IgD-negative memory B cell (primary cell): ENCODE results near the gene STK39. TPM values are rescaled to one million over a fixed set of nuclear protein-coding genes. Genes with fewer than 3 reads are reported as not detected.
A peak's percentile ranks its signal among the peaks of the same experiment; 100 is the strongest.

Experiments used
- H3K27ac Mint-ChIP-seq, 3 donors: one replicate each; pipeline ENCODE4 v1.8.0; 2020 to 2022; ENCODE audit warnings: mild to moderate bottlenecking in 3 of 3, mixed read lengths in 3 of 3, moderate library complexity in 1 of 3
- H3K27me3 Mint-ChIP-seq: one replicate; pipeline ENCODE4 v1.8.0; 2021; ENCODE audit warnings: mixed read lengths
- H3K36me3 Mint-ChIP-seq: one replicate; pipeline ENCODE4 v1.8.0; 2020; ENCODE audit warnings: mild to moderate bottlenecking, mixed read lengths
- H3K4me1 Mint-ChIP-seq, 3 donors: one replicate each; pipeline ENCODE4 v1.8.0; 2020 to 2022; ENCODE audit warnings: mixed read lengths in 3 of 3, mild to moderate bottlenecking in 1 of 3
- H3K4me3 Mint-ChIP-seq, 4 donors: one replicate each; pipeline ENCODE4 v1.8.0; 2020 to 2022; ENCODE audit warnings: mild to moderate bottlenecking in 4 of 4, mixed read lengths in 4 of 4, moderate library complexity in 3 of 4
- H3K9me3 Mint-ChIP-seq, 3 donors: one replicate each; pipeline ENCODE4 v1.8.0; 2020 to 2021; ENCODE audit warnings: mixed read lengths in 3 of 3, mild to moderate bottlenecking in 1 of 3
- polyA plus RNA-seq: library from polyadenylated mRNA; unstranded; fragments of 300-500 nt; fragmentation: Illumina TruSeq; gene quantifications from one replicate; pipeline ENCODE4 v1.2.3, GENCODE V29; 2021

Gene STK39
- polyA plus RNA-seq, 1 donor from 2014 or later, result 1.6 TPM

- Mint-ChIP-seq H3K27me3 (no peaks in the 10 kb centered on the region), H3K9me3 (no peaks in the 10 kb centered on the region), H3K4me3 (no peak overlapping the region), H3K27ac (no peak overlapping the region), H3K4me1 (peaks cover 9 to 15% (median 10%) of the 10 kb centered on the region in 3 donors), H3K36me3 (no peaks in the 10 kb centered on the region)
Measured at GRCh38 chr2:168188002-168188401, 59.4 kb downstream of the STK39 start.

GRCh38 chr2:168186452-168186851 is 60.9 kb downstream of the STK39 start:
- H3K4me1 Mint-ChIP-seq, result peaks cover 3 to 5% (median 4%) of the 10 kb centered on the region in 3 donors
- no peaks in the 10 kb centered on the region for H3K9me3 Mint-ChIP-seq
- H3K27ac Mint-ChIP-seq, result no peak overlapping the region
- no peak overlapping the region for H3K4me3 Mint-ChIP-seq
- no peaks in the 10 kb centered on the region for H3K27me3 Mint-ChIP-seq
- no peaks in the 10 kb centered on the region for H3K36me3 Mint-ChIP-seq

GRCh38 chr2:168185583-168186274 is 61.7 kb downstream of the STK39 start:
- H3K4me3 Mint-ChIP-seq, result no peak overlapping the region
- no peaks in the 10 kb centered on the region for H3K9me3 Mint-ChIP-seq
- no peaks in the 10 kb centered on the region for H3K27me3 Mint-ChIP-seq
- H3K27ac Mint-ChIP-seq, result no peak overlapping the region
- H3K36me3 Mint-ChIP-seq, result no peaks in the 10 kb centered on the region
- H3K4me1 Mint-ChIP-seq, result peaks cover 3 to 5% (median 4%) of the 10 kb centered on the region in 3 donors

- Mint-ChIP-seq H3K4me3 (no peak overlapping the region), H3K27ac (no peak overlapping the region), H3K27me3 (no peaks in the 10 kb centered on the region), H3K36me3 (no peaks in the 10 kb centered on the region), H3K4me1 (peaks cover 3 to 5% (median 4%) of the 10 kb centered on the region in 3 donors), H3K9me3 (no peaks in the 10 kb centered on the region)
Measured at GRCh38 chr2:168184681-168185513, 62.5 kb downstream of the STK39 start.

GRCh38 chr2:168183308-168183997 is 63.9 kb downstream of the STK39 start:
- Mint-ChIP-seq H3K27me3 (no peaks in the 10 kb centered on the region), H3K4me3 (peak overlapping the region in 1 of 4 donors; percentile 12), H3K9me3 (no peaks in the 10 kb centered on the region), H3K36me3 (no peaks in the 10 kb centered on the region), H3K4me1 (peaks cover 3 to 5% (median 4%) of the 10 kb centered on the region in 3 donors), H3K27ac (no peak overlapping the region)

GRCh38 chr2:168182550-168183249 is 64.7 kb downstream of the STK39 start:
- Mint-ChIP-seq H3K36me3 (no peaks in the 10 kb centered on the region), H3K4me3 (no peak overlapping the region), H3K9me3 (no peaks in the 10 kb centered on the region), H3K27me3 (no peaks in the 10 kb centered on the region), H3K27ac (no peak overlapping the region), H3K4me1 (peaks cover 4 to 8% (median 7%) of the 10 kb centered on the region in 3 donors)

GRCh38 chr2:168181825-168182224 is 65.6 kb downstream of the STK39 start:
- H3K4me1 Mint-ChIP-seq, result peaks cover 8 to 16% (median 13%) of the 10 kb centered on the region in 3 donors
- H3K27me3 Mint-ChIP-seq, result no peaks in the 10 kb centered on the region
- no peak overlapping the region for H3K4me3 Mint-ChIP-seq
- no peaks in the 10 kb centered on the region for H3K9me3 Mint-ChIP-seq
- H3K36me3 Mint-ChIP-seq, result no peaks in the 10 kb centered on the region
- H3K27ac Mint-ChIP-seq, result no peak overlapping the region

GRCh38 chr2:168180914-168181313 is 66.5 kb downstream of the STK39 start:
- no peak overlapping the region for H3K4me3 Mint-ChIP-seq
- no peaks in the 10 kb centered on the region for H3K27me3 Mint-ChIP-seq
- H3K4me1 Mint-ChIP-seq, result peaks cover 12 to 25% (median 16%) of the 10 kb centered on the region in 3 donors
- no peaks in the 10 kb centered on the region for H3K36me3 Mint-ChIP-seq
- H3K27ac Mint-ChIP-seq, result no peak overlapping the region
- H3K9me3 Mint-ChIP-seq, result no peaks in the 10 kb centered on the region

- Mint-ChIP-seq H3K9me3 (no peaks in the 10 kb centered on the region), H3K36me3 (no peaks in the 10 kb centered on the region), H3K4me3 (no peak overlapping the region), H3K27ac (no peak overlapping the region), H3K4me1 (peaks cover 11 to 25% (median 18%) of the 10 kb centered on the region in 3 donors), H3K27me3 (no peaks in the 10 kb centered on the region)
Measured at GRCh38 chr2:168180483-168180882, 66.9 kb downstream of the STK39 start.

- no peaks in the 10 kb centered on the region for H3K36me3 Mint-ChIP-seq
- no peaks in the 10 kb centered on the region for H3K9me3 Mint-ChIP-seq
- no peak overlapping the region for H3K27ac Mint-ChIP-seq
- no peak overlapping the region for H3K4me3 Mint-ChIP-seq
- peaks cover 17 to 27% (median 21%) of the 10 kb centered on the region in 3 donors for H3K4me1 Mint-ChIP-seq
- no peaks in the 10 kb centered on the region for H3K27me3 Mint-ChIP-seq
Measured at GRCh38 chr2:168179592-168179991, 67.8 kb downstream of the STK39 start.

GRCh38 chr2:168178520-168179324 is 68.7 kb downstream of the STK39 start:
- H3K9me3 Mint-ChIP-seq, result no peaks in the 10 kb centered on the region
- peak overlapping the region in 1 of 4 donors; percentile 6 for H3K4me3 Mint-ChIP-seq
- no peak overlapping the region for H3K27ac Mint-ChIP-seq
- H3K4me1 Mint-ChIP-seq, result peaks cover 20 to 35% (median 25%) of the 10 kb centered on the region in 3 donors
- no peaks in the 10 kb centered on the region for H3K27me3 Mint-ChIP-seq
- H3K36me3 Mint-ChIP-seq, result peaks cover 3% of the 10 kb centered on the region

GRCh38 chr2:168176402-168176801 is 71.0 kb downstream of the STK39 start:
- Mint-ChIP-seq H3K4me3 (peak overlapping the region in 1 of 4 donors; percentile 55), H3K27me3 (no peaks in the 10 kb centered on the region), H3K9me3 (no peaks in the 10 kb centered on the region), H3K4me1 (peaks cover 20 to 35% (median 25%) of the 10 kb centered on the region in 3 donors), H3K27ac (peak overlapping the region in 1 of 3 donors; percentile 73), H3K36me3 (peaks cover 3% of the 10 kb centered on the region)

- Mint-ChIP-seq H3K27ac (no peak overlapping the region), H3K36me3 (peaks cover 3% of the 10 kb centered on the region), H3K4me1 (peaks cover 22 to 35% (median 29%) of the 10 kb centered on the region in 3 donors), H3K9me3 (no peaks in the 10 kb centered on the region), H3K27me3 (no peaks in the 10 kb centered on the region), H3K4me3 (no peak overlapping the region)
Measured at GRCh38 chr2:168175469-168175868, 71.9 kb downstream of the STK39 start.

GRCh38 chr2:168174756-168175155 is 72.6 kb downstream of the STK39 start:
- Mint-ChIP-seq H3K4me3 (peak overlapping the region in 3 of 4 donors; percentile 65 to 92 (median 88)), H3K4me1 (peaks cover 22 to 35% (median 30%) of the 10 kb centered on the region in 3 donors), H3K27ac (peak overlapping the region in 2 of 3 donors; percentile 32 to 93), H3K9me3 (no peaks in the 10 kb centered on the region), H3K27me3 (no peaks in the 10 kb centered on the region), H3K36me3 (peaks cover 3% of the 10 kb centered on the region)
